SK-N-SH treated with all-trans-retinoic acid at 6 μM for 48 hours (cell line): ENCODE results near the gene ZNF212.

Experiments
- ATAC-seq: fragments of 200-7000 bp; cut with Tn5 transposase; 3 replicates; pipeline ENCODE4 v1.9.1; 2020; ENCODE audit warnings: mild to moderate bottlenecking, moderate library complexity
- ARNTL ChIP-seq: fragments of 450-650 bp; formaldehyde crosslinking; IDR thresholded peaks from 2 replicates; pipeline ENCODE4 v1.5.0; 2020; ENCODE audit warnings: low read depth, mild to moderate bottlenecking, moderate library complexity, borderline replicate concordance
- BACH2 ChIP-seq: fragments of 250-450 bp; sonication (Bioruptor Pico); IDR thresholded peaks from 2 replicates; pipeline ENCODE4 v1.9.0; 2021; ENCODE audit warnings: mild to moderate bottlenecking, borderline replicate concordance
- CSDC2 ChIP-seq: fragments of 250-450 bp; sonication (Bioruptor Pico); IDR thresholded peaks from 2 replicates; pipeline ENCODE4 v1.5.0; 2020; ENCODE audit warnings: mild to moderate bottlenecking, moderate library complexity
- ESRRG ChIP-seq: fragments of 250-450 bp; sonication (Bioruptor Pico); IDR thresholded peaks from 2 replicates; pipeline ENCODE4 v1.6.1; 2021; ENCODE audit warnings: mild to moderate bottlenecking
- GLIS3 ChIP-seq: fragments of 250-450 bp; sonication (Bioruptor Pico); IDR thresholded peaks from 2 replicates; pipeline ENCODE4 v1.5.0; 2020; ENCODE audit warnings: mild to moderate bottlenecking, moderate library complexity
- ISL1 ChIP-seq: fragments of 250-450 bp; sonication (Bioruptor Pico); IDR thresholded peaks from 2 replicates; pipeline ENCODE4 v2.1.2; 2022; ENCODE audit warnings: mild to moderate bottlenecking, moderate library complexity
- OSR1 ChIP-seq: fragments of 250-450 bp; sonication (Bioruptor Pico); IDR thresholded peaks from 2 replicates; pipeline ENCODE4 v1.8.0; 2022; ENCODE audit warnings: moderate library complexity, mild to moderate bottlenecking, inconsistent platforms
- PPARA ChIP-seq: fragments of 250-450 bp; sonication (Bioruptor Pico); IDR thresholded peaks from 2 replicates; pipeline ENCODE4 v1.5.0; 2020; ENCODE audit warnings: mild to moderate bottlenecking, borderline replicate concordance
- RARB ChIP-seq: fragments of 250-450 bp; sonication (Bioruptor Pico); IDR thresholded peaks from 2 replicates; pipeline ENCODE4 v1.8.0; 2021; ENCODE audit warnings: mild to moderate bottlenecking, moderate library complexity
- SNAI2 ChIP-seq: fragments of 250-450 bp; sonication (Bioruptor Pico); IDR thresholded peaks from 2 replicates; pipeline ENCODE4 v1.5.0; 2020; ENCODE audit warnings: mild to moderate bottlenecking, moderate library complexity
- TCF4 ChIP-seq: fragments of 250-450 bp; sonication (Bioruptor Pico); IDR thresholded peaks from 2 replicates; pipeline ENCODE4 v1.8.0; 2021; ENCODE audit warnings: mild to moderate bottlenecking, moderate library complexity, borderline replicate concordance
- TOX ChIP-seq: fragments of 250-450 bp; sonication (Bioruptor Pico); IDR thresholded peaks from 2 replicates; pipeline ENCODE4 v1.8.0; 2021; ENCODE audit warnings: mild to moderate bottlenecking, moderate library complexity, borderline replicate concordance
- ZC3H10 ChIP-seq: fragments of 250-450 bp; sonication (Bioruptor Pico); IDR thresholded peaks from 2 replicates; pipeline ENCODE4 v1.5.1; 2021; ENCODE audit warnings: mild to moderate bottlenecking, moderate library complexity
- ZFP3 ChIP-seq: fragments of 250-450 bp; sonication (Bioruptor Pico); IDR thresholded peaks from 2 replicates; pipeline ENCODE4 v1.5.0; 2020; ENCODE audit warnings: mild to moderate bottlenecking, moderate library complexity
- ZFP30 ChIP-seq: fragments of 450-650 bp; formaldehyde crosslinking; IDR thresholded peaks from 2 replicates; pipeline ENCODE4 v1.5.0; 2022; ENCODE audit warnings: mild to moderate bottlenecking, moderate library complexity
- ZNF565 ChIP-seq: fragments of 450-650 bp; formaldehyde crosslinking; conservative IDR thresholded peaks from 2 replicates; pipeline ENCODE4 v1.5.0; 2020; ENCODE audit warnings: low read depth, mild to moderate bottlenecking, moderate library complexity
- ZNF70 ChIP-seq: fragments of 450-650 bp; formaldehyde crosslinking; IDR thresholded peaks from 2 replicates; pipeline ENCODE4 v1.5.0; 2020; ENCODE audit warnings: mild to moderate bottlenecking, moderate library complexity
- ZNF8 ChIP-seq: fragments of 450-650 bp; formaldehyde crosslinking; IDR thresholded peaks from 2 replicates; pipeline ENCODE4 v1.5.0; 2020; ENCODE audit warnings: mild to moderate bottlenecking, moderate library complexity
- TF ChIP-seq, protein P1 (sequence below): fragments of 250-450 bp; sonication (Bioruptor Pico); IDR thresholded peaks from 2 replicates; pipeline ENCODE4 v1.5.0; 2020; ENCODE audit warnings: mild to moderate bottlenecking, moderate library complexity
- TF ChIP-seq, protein P2 (sequence below): fragments of 250-450 bp; sonication (Bioruptor Pico); IDR thresholded peaks from 2 replicates; pipeline ENCODE4 v1.8.0; 2021; ENCODE audit warnings: low read depth, mild to moderate bottlenecking, moderate library complexity, borderline replicate concordance
- TF ChIP-seq, protein P3 (sequence below): fragments of 250-450 bp; sonication (Bioruptor Pico); IDR thresholded peaks from 2 replicates; pipeline ENCODE4 v1.5.1; 2021; ENCODE audit warnings: mild to moderate bottlenecking, moderate library complexity
- TF ChIP-seq, protein P4 (sequence below): fragments of 250-450 bp; sonication (Bioruptor Pico); IDR thresholded peaks from 2 replicates; pipeline ENCODE4 v1.8.0; 2020; ENCODE audit warnings: mild to moderate bottlenecking, moderate library complexity, borderline replicate concordance

The ZNF212 gene

DNA sequence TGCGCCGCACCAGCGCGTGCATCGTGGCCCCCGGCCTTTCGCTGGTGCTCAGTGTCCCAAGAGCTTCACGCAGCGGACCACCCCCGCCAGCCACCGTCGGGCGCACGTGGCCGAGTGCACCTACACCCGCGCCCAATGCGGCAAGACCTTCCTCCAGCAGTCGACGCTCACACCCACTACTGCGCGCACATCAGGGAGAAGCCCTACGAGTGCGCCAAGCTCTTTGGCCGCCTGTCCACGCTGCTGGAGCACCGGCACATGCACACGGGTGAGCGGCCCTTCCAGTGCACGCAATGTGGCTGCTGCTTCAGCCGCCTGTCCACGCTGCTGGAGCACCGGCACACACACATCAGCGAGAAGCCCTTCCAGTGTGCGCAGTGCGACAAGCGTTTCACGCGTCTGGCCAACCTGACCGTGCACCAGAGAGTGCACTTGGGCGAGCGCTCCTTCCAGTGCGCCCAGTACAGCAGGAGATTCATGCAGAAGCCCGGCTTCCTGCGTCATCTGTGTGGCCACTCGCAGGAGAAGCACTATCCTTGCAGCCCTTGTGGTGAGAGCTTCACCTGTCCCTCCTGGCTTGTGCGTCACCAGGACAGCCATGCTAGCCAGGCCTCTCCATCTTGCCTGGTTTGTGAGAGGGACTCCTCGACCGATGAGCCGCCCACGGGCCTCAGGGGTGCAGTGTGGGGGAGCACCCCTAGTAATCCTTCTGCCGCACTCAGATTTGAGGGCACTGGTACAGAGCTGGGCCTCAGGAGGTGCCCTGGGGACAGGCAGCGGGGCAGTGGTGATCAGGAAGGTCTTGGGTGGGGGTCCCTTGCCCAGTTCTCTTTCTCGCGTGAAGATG is 55.4 kb downstream of the ZNF212 start (continued):
- TF ChIP-seq, protein P1, sequence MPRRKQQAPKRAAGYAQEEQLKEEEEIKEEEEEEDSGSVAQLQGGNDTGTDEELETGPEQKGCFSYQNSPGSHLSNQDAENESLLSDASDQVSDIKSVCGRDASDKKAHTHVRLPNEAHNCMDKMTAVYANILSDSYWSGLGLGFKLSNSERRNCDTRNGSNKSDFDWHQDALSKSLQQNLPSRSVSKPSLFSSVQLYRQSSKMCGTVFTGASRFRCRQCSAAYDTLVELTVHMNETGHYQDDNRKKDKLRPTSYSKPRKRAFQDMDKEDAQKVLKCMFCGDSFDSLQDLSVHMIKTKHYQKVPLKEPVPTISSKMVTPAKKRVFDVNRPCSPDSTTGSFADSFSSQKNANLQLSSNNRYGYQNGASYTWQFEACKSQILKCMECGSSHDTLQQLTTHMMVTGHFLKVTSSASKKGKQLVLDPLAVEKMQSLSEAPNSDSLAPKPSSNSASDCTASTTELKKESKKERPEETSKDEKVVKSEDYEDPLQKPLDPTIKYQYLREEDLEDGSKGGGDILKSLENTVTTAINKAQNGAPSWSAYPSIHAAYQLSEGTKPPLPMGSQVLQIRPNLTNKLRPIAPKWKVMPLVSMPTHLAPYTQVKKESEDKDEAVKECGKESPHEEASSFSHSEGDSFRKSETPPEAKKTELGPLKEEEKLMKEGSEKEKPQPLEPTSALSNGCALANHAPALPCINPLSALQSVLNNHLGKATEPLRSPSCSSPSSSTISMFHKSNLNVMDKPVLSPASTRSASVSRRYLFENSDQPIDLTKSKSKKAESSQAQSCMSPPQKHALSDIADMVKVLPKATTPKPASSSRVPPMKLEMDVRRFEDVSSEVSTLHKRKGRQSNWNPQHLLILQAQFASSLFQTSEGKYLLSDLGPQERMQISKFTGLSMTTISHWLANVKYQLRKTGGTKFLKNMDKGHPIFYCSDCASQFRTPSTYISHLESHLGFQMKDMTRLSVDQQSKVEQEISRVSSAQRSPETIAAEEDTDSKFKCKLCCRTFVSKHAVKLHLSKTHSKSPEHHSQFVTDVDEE (CRISPR knock-in tag) = no peak

DNA sequence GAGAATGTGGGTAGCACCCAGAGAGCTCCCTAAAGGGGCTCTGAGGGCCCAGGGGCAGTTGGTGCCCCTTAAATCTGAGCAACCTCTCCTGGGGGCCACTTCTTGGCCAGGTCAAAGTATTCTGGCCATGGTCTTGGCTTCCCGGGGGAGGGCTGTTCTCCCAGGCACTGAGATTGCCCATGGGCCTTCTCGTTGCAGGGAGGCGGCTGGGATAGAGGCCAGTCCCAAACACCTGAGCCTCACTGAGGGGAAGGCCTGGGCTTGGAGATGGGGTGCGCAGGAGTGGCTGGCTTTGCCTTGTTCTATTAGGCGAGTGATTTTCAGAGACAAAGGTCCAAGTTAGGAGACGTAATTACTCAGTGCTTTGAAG is 56.0 kb downstream of the ZNF212 start:
- ATAC-seq = no peak
- TF ChIP-seq, protein P2, sequence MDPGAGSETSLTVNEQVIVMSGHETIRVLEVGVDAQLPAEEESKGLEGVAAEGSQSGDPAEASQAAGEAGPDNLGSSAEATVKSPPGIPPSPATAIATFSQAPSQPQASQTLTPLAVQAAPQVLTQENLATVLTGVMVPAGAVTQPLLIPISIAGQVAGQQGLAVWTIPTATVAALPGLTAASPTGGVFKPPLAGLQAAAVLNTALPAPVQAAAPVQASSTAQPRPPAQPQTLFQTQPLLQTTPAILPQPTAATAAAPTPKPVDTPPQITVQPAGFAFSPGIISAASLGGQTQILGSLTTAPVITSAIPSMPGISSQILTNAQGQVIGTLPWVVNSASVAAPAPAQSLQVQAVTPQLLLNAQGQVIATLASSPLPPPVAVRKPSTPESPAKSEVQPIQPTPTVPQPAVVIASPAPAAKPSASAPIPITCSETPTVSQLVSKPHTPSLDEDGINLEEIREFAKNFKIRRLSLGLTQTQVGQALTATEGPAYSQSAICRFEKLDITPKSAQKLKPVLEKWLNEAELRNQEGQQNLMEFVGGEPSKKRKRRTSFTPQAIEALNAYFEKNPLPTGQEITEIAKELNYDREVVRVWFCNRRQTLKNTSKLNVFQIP (CRISPR knock-in tag) = no peak
- TF ChIP-seq TCF4 (CRISPR knock-in tag) (no peak), GLIS3 (CRISPR knock-in tag) (no peak), ISL1 (CRISPR knock-in tag) (no peak), OSR1 (CRISPR knock-in tag) (no peak), RARB (CRISPR knock-in tag) (no peak)
- TF ChIP-seq, protein P3, sequence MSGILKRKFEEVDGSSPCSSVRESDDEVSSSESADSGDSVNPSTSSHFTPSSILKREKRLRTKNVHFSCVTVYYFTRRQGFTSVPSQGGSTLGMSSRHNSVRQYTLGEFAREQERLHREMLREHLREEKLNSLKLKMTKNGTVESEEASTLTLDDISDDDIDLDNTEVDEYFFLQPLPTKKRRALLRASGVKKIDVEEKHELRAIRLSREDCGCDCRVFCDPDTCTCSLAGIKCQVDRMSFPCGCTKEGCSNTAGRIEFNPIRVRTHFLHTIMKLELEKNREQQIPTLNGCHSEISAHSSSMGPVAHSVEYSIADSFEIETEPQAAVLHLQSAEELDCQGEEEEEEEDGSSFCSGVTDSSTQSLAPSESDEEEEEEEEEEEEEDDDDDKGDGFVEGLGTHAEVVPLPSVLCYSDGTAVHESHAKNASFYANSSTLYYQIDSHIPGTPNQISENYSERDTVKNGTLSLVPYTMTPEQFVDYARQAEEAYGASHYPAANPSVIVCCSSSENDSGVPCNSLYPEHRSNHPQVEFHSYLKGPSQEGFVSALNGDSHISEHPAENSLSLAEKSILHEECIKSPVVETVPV (CRISPR knock-in tag) = no peak

DNA sequence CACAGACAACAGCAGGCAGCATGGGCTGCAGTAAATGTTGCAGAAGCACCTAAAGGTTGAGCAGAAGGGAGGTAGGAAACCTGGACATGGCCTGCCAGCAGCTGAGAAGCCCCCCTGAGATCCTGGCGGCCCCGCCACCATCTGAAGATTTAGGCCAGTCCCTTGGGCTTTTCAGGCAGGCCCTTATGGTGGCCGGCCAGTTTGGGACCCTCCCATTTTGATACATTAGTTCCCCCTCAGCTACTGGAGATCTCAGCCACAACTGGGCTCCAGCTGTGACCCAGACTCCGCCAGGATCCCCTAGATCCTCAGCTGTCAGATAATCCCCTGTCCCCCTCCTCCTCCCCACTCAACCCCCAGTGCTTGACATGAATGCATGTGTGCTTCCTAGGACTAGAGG is 56.9 kb downstream of the ZNF212 start:
- ATAC-seq = no peak

More for the DNA sequence above, 56.9 kb downstream of the ZNF212 start:
- TF ChIP-seq ESRRG (CRISPR knock-in tag) (no peak), ZNF565 (CRISPR knock-in tag) (no peak), ARNTL (no peak), RARB (CRISPR knock-in tag) (no peak), OSR1 (CRISPR knock-in tag) (no peak), ZC3H10 (CRISPR knock-in tag) (no peak), BACH2 (CRISPR knock-in tag) (no peak), ZNF8 (no peak), PPARA (CRISPR knock-in tag) (no peak), TCF4 (CRISPR knock-in tag) (no peak), SNAI2 (CRISPR knock-in tag) (no peak), ZNF70 (CRISPR knock-in tag) (no peak), CSDC2 (CRISPR knock-in tag) (no peak), ZFP3 (no peak), TOX (no peak), ZFP30 (CRISPR knock-in tag) (no peak)
- TF ChIP-seq, protein P2 (CRISPR knock-in tag) = no peak
- TF ChIP-seq, protein P4, sequence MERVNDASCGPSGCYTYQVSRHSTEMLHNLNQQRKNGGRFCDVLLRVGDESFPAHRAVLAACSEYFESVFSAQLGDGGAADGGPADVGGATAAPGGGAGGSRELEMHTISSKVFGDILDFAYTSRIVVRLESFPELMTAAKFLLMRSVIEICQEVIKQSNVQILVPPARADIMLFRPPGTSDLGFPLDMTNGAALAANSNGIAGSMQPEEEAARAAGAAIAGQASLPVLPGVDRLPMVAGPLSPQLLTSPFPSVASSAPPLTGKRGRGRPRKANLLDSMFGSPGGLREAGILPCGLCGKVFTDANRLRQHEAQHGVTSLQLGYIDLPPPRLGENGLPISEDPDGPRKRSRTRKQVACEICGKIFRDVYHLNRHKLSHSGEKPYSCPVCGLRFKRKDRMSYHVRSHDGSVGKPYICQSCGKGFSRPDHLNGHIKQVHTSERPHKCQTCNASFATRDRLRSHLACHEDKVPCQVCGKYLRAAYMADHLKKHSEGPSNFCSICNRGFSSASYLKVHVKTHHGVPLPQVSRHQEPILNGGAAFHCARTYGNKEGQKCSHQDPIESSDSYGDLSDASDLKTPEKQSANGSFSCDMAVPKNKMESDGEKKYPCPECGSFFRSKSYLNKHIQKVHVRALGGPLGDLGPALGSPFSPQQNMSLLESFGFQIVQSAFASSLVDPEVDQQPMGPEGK (CRISPR knock-in tag) = no peak
- TF ChIP-seq, protein P3 (CRISPR knock-in tag) = no peak
